NCI-H2227 (cell line): ENCODE measurements around the gene EFHC2.
"Not testable (repeated sequence)": the region's sequence is repeated elsewhere in the genome, so short reads cannot be mapped to it uniquely, and the experiment has no call there.

Source experiments
- DNase-seq: peaks from one replicate; lab custom pipeline; 2025; ENCODE audit not compliant: unreplicated experiment; lab: John Stamatoyannopoulos, UW

Gene EFHC2

DNA sequence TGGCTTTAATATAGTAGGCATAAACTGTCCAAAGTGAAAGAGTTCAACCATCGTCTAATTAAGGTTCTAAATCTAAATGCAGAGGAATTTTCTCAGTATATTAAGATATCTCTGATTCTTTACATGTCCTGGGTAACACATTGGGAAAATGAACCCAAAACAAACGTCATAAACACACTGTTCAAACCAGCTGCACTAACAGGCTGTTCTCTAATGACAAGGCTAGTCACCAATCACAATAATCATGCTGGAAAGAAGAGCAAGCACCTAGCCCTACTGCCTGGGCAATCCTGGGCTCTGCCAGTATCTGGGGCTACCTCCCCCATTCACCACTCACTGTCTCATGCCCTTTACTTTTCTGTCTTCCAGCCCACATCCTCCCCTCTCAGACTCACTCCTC lies 107.9 kb downstream of the EFHC2 start:
- no peak for DNase-seq

GRCh38 chrX:44234541-44234940 lies 108.9 kb downstream of the EFHC2 start:
- DNase-seq, result no peak

- no peak for DNase-seq
Observed at GRCh38 chrX:44234116-44234515, 109.4 kb downstream of the EFHC2 start.

DNA sequence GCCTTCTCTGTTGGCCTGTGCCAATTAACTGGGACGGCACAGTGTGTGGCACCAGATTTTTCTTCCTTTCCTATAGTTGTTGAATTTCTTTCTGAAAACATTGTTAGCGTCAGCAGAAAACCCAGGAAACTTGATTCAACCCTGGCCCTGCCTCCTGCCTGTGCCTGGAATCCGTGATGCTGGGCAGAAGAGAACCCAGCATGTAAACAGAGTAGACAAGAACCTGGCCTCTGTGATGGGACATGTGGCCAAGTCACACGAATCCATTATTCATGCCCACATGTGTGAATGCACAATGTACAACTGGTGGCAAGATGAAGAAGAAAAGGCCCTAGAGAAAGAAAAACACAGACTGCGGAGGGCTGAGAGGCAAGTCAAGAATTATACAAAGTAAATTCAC lies 111.4 kb downstream of the EFHC2 start:
- no peak for DNase-seq

DNA sequence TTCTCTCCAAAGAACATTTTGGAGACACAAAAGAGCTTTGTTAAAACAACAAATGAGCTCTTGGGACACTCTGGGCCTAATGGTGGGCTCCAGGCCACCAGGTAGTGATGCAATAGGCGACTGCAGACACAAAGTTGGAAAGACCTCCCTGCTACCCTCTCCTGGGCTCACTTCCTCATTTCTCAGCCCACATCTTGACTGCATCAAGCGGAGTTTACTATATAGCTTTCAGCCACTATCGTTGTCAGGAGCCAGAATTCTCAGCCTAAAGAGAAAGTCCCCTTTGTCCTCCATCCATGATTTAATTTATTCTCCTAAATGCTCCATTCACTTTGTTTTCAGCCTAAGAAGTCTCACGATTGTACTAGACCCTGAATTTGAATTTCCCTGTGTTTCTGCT lies 114.9 kb downstream of the EFHC2 start:
- no peak for DNase-seq

- no peak for DNase-seq
Observed at GRCh38 chrX:44227991-44228390, 115.5 kb downstream of the EFHC2 start.

DNA sequence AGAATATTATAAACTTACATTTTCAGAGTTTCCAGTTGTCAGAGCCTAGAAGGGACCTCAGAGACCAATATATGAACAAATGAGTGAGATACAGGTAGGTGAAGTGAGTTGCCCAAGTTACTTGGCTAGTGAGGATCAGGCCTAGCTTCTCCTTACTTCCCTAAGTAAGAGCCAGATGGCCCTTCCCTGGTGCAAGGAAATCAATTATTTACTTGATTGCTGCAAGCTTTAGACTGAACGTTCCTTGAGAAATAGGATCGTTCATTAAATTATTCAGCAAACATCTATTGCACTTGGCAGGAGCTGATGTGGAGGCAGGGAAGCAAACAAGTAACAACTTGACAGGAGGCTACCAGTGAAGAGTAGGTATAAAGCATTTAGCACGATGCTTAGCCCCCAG lies 117.8 kb downstream of the EFHC2 start:
- no peak for DNase-seq

DNA sequence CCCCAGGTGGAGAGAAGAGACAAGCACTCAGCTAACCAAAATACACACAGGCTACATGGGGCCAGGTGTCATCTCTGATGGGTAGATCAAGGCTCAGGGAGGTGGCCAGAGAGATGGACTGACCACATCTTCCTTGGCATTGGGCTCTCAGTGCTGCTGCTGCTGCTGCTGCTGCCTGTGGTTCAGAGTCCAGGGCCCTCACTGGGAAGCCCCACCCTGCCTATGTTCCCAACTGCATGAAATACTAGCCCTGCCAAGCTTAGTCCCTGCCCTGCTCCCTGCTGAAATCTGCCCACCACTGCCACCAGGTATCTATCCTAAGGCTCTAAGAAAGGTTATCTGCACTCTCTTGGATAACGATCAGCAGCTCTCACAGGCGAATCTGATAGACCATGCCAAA lies 118.7 kb downstream of the EFHC2 start:
- DNase-seq, result no peak

GRCh38 chrX:44223150-44223549 lies 120.3 kb downstream of the EFHC2 start:
- no peak for DNase-seq

DNA sequence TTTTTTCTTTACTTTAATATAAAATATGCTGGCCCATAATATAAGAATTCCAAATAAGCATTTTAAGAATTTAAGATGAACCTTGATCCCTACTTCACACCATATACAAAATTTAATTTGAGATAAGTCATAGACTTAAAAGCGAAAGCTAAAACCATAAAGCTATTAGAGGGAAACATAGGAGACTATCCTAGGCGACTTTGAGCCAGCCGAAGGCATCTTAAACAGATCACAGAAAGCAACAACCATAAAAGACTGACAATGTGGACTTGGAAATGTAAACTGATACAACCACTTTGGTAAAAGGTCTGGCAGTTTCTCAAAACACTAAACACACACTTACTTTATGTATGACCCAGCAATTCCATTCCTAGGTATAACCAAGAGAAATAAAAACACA lies 125.0 kb downstream of the EFHC2 start:
- DNase-seq, result no peak

- no peak for DNase-seq
Observed at GRCh38 chrX:44216171-44216570, 127.3 kb downstream of the EFHC2 start.

GRCh38 chrX:44203791-44204190 lies 139.7 kb downstream of the EFHC2 start:
- DNase-seq, result no peak

GRCh38 chrX:44202596-44202995 lies 140.9 kb downstream of the EFHC2 start:
- DNase-seq, result no peak

GRCh38 chrX:44189116-44189515 lies 154.4 kb downstream of the EFHC2 start:
- no peak for DNase-seq

DNA sequence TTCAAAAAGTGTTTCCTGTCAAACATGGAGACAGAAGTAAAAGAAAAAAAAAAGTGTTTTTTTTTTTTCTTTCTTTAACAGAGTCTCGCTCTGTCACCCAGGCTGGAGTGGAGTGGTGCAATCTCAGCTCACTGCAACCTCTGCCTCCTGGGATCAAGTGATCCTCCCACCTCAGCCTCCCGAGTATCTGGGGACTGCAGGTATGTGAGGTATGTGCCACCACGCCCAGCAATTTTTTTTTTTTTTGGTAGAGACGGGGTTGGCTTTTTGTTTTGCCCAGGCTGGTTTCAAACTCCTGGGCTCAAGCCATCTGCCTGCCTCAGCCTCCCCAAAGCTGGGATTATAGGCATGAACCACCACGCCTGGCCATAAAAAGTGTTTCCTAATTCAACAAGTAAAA lies 155.6 kb downstream of the EFHC2 start:
- not testable (repeated sequence) for DNase-seq

- no peak for DNase-seq
Observed at GRCh38 chrX:44183329-44183728, 160.1 kb downstream of the EFHC2 start.

GRCh38 chrX:44178274-44179053 lies 165.0 kb downstream of the EFHC2 start:
- DNase-seq, result no peak

- no peak for DNase-seq
Observed at GRCh38 chrX:44175455-44175854, 168.0 kb downstream of the EFHC2 start.

DNA sequence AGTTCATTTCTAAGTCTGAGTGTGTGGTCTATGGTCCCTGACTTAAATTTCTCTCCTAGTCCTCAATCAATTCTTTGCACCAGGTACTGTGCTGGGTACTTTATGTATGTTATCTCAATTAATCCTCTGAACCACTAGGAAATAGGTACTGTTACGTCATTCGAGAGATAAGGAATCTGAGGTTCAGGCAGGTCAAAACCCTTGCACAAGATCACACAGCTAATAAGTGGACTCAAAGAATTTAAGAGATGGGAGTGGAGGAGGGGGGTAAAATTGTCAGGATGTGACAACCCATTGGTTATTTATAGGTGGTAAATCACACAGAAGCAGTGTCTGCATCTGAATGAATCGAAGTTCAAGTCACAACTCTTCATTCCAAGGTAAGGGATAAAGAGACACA lies 169.4 kb downstream of the EFHC2 start:
- no peak for DNase-seq

DNA sequence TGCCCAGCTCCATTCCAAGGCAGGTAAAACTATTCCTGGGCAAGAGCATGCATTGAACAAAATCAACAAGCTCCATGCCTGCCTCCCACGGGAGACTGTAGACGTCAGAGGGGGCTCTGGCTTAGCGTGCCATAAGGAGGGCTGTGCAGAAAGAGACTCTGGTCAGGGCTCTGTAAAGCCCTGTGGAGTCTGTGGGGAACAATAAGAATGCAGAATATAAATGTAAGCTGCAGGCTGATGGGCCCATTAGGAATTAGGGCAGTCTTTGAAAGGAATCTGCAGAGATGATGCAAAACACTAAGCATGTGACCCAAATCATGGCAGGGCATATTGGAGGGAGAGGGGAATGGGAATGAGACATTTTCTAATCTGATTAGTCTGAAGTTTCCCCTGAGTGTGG lies 170.3 kb downstream of the EFHC2 start:
- no peak for DNase-seq

GRCh38 chrX:44167116-44167515 lies 176.4 kb downstream of the EFHC2 start:
- DNase-seq, result no peak

- DNase-seq, result no peak
Observed at GRCh38 chrX:44162964-44163475, 180.5 kb downstream of the EFHC2 start.

GRCh38 chrX:44157858-44158257 lies 185.6 kb downstream of the EFHC2 start:
- no peak for DNase-seq
